GM21423 (cell line): ENCODE measurements around the gene FOXP4.

Experiments used
- ATAC-seq: cut with Tn5 transposase; IDR thresholded peaks from one replicate; pipeline ENCODE4 v1.9.1; 2021; ENCODE audit warnings: mild to moderate bottlenecking, moderate library complexity; ENCODE audit not compliant: unreplicated experiment

The FOXP4 gene

GRCh38 chr6:41546866-41547798 is 951 bp downstream of the FOXP4 start:
- ATAC-seq, result peak; percentile 3

- no peak for ATAC-seq
Measured at GRCh38 chr6:41547799-41548097, 1.6 kb downstream of the FOXP4 start.

- ATAC-seq, result no peak
Measured at GRCh38 chr6:41548098-41548840, 2.1 kb downstream of the FOXP4 start.

GRCh38 chr6:41548841-41549642 is 2.9 kb downstream of the FOXP4 start:
- ATAC-seq, result no peak

GRCh38 chr6:41549673-41550072 is 3.5 kb downstream of the FOXP4 start:
- no peak for ATAC-seq

GRCh38 chr6:41551086-41551700 is 5.0 kb downstream of the FOXP4 start:
- ATAC-seq, result no peak

- ATAC-seq, result no peak
Measured at GRCh38 chr6:41551857-41552256, 5.7 kb downstream of the FOXP4 start.

- ATAC-seq, result no peak
Measured at GRCh38 chr6:41552723-41553122, 6.5 kb downstream of the FOXP4 start.

- no peak for ATAC-seq
Measured at GRCh38 chr6:41553405-41553999, 7.3 kb downstream of the FOXP4 start.

- ATAC-seq, result no peak
Measured at GRCh38 chr6:41555326-41556300, 9.4 kb downstream of the FOXP4 start.

- no peak for ATAC-seq
Measured at GRCh38 chr6:41557335-41557734, 11.2 kb downstream of the FOXP4 start.

GRCh38 chr6:41558033-41558807 is 12.0 kb downstream of the FOXP4 start:
- no peak for ATAC-seq

- ATAC-seq, result no peak
Measured at GRCh38 chr6:41559655-41560427, 13.7 kb downstream of the FOXP4 start.

GRCh38 chr6:41560431-41561192 is 14.4 kb downstream of the FOXP4 start:
- ATAC-seq, result peak; percentile 71

- ATAC-seq, result no peak
Measured at GRCh38 chr6:41561416-41561815, 15.2 kb downstream of the FOXP4 start.

- no peak for ATAC-seq
Measured at GRCh38 chr6:41561931-41562911, 16.0 kb downstream of the FOXP4 start.
